Stimulated activated CD4-positive, alpha-beta T cell treated with anti-CD3 and anti-CD28 coated beads, Interleukin-1b, Interleukin-23, amount 100 ng/mL, for 24 hours (primary cell): ENCODE data around the gene CHID1.

Experiments
- DNase-seq, 4 experiments: peaks; one replicate each; pipeline ENCODE4 v3.0.0-alpha.2; 2020; ENCODE audit warnings: low read depth in 4 of 4, low spot score in 1 of 4

The CHID1 gene

GRCh38 chr11:826227-826621, 84.4 kb downstream of the CHID1 start:
- no peak for DNase-seq

- no peak for DNase-seq
Measured at GRCh38 chr11:825366-826226, 85.0 kb downstream of the CHID1 start.

DNA sequence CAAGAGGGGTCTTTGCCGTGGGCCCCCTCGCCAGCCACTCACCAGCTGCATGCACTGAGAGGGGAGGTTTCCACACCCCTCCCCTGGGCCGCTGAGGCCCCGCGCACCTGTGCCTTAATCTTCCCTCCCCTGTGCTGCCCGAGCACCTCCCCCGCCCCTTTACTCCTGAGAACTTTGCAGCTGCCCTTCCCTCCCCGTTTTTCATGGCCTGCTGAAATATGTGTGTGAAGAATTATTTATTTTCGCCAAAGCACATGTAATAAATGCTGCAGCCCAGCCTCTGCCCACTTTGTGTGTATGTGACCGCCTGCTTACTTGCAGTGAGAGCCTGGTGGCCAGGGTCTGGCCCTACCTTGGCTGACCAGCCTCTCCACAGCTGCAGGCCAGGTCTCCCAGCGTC, 85.7 kb downstream of the CHID1 start:
- DNase-seq: no peak

- DNase-seq: no peak
Measured at GRCh38 chr11:824292-824880, 86.2 kb downstream of the CHID1 start.

DNA sequence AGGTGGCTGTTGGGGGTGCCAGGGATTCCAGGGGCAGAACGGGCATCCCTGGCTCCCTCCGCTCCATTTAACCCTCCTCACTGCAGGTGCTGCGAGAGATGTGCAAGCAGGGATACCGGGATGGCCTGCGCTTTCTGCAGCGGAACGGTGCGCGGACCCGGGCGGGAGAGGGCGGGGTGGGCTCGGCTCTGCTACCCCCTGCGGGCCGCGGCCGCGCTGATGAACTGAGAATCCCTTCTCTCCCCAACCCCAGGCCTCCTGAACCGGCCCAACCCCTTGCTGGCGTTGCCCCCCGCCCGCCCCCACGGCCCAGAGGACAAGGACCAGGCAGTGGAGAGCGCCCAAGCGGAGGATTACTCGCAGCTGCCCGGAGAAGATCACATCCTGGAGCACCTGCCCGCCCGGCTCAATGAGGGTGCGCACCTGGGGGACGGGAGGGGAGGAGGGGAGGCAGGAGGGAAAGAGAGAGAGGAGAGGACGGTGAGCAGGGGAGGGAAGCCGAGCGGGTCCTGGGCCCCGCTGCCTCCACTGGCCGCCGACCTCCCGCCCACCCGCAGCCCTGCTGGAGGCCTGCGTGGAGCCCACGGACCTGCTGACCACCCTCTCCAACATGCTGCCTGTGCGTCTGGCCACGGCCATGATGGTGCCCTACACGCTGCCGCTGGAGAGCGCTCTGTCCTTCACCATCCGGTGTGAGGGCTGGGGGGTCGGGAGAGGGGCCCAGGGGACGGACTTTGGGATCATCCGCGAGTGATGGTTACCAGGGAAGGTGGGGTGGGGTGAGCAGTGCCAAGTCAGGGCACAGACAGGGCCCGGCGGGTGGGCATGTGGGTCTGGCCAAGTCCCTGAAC, 86.9 kb downstream of the CHID1 start:
- no peak for DNase-seq

GRCh38 chr11:821512-822371, 88.9 kb downstream of the CHID1 start:
- no peak for DNase-seq

DNA sequence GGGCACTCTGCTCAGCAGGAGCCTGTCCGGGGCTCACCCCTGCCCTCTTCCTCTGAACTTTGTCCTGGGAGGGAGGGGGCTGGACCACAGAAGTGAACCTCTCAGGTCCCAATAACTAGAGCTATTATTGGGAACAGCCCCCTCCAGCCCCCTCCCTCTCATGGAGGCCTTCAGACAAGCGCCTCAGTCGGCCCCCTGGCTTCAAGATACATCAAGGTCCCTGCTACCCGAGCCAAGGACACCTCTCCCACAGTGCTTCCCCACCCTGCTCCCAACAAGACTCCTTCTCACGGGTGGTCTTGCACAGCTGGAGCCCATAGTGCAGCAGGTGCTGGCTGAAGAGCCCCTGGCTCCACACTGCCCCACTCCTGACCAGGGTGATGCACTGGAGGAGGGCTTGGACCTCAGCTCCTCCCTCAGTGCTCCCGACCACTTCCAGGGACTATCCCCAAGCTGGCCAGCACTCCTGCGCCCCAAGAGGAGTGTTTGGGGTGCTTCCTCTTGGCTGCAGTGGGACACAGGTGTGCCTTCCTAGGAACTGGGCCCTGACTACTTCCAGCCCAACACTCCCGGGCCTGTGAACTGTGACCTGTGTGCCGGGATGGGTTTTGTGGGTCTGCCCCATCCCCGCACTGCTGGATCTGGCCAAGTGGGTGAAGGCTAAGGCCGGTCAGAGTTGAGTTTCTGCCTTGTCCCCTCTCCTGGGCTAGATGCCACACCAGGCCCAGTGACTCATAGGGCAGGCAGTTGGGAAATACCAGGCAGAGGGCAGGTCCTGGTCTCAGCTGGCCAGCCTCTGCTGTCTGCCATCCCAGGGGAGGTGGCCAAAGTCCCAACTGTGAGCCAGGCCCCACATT, 89.7 kb downstream of the CHID1 start:
- no peak for DNase-seq

DNA sequence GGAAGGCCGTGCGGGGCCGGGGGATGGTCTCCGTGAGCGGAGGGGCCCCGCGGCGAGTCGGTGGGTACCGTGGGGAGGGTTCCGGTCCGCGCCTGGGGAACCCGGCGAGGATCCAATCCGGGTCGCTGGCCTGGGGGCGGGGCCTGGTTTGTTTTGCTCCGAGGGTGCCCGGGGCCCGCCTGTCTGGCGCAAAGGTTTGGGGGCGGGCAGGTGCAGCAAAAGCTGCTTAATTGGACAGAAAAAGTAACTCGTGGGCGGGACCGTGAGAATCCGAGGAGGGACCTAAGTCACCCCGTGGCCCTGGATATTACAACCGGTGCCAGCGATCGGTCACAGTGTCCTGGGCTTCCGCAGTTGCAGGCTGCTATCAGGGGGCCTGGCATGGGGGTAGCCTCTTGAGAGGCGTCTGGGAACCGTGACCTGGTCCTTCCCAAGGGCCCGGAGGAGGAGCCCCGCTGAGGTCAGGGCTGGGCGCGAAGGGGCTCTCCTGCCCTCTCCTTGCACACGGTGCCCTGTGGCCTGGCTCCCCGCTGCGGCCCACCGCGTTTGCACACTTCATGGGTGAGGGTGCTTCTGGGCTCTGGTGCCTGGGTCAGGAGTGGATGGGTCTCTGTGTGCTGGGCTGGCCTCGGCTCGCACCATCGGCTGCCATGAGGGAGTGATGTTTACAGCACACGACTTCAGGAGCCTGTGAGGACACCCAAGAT, 90.5 kb downstream of the CHID1 start:
- DNase-seq: peak; percentile 78 to 94 (median 82)

DNA sequence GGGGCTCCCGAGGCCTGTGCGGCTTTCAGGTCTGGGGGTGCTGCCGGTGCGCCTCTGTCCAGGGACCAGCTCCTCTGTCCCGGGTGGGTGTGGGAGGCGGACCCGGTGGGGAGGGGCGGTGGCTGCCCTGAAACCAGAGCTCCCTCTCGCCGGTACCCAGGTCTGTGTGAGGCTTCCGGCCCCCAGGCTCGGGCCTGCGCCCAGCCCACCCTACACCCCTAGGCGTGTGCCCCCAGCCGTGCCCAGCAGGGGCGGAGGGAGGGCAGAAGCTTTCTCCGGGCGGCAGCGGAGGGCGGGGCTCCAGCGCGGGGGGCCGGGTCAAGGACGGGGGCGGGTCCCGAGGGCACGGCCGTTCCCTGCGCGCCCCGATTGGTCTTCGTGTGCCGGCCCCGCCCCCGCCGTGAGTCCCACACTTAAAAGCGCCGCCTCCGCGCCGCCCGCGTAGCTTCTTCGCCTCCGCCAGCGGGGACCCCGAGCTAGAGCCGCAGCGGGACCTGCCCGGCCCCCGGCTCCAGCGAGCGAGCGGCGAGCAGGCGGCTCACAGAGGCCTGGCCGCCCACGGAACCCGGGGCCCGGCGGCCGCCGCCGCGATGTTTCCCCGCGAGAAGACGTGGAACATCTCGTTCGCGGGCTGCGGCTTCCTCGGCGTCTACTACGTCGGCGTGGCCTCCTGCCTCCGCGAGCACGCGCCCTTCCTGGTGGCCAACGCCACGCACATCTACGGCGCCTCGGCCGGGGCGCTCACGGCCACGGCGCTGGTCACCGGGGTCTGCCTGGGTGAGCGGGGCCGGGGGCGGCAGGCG, 91.3 kb downstream of the CHID1 start:
- peak; percentile 84 to 91 (median 87) for DNase-seq

GRCh38 chr11:818396-819128, 92.0 kb downstream of the CHID1 start, which contains the start of gene PNPLA2:
PNPLA2 (plus strand) TSS chr11:818914; CDS start chr11:819719, 805 bp downstream.
- no peak for DNase-seq
